GM21717 (cell line): ENCODE measurements around the gene SLC6A11.

ENCODE experiments used
- ATAC-seq: cut with Tn5 transposase; IDR thresholded peaks from one replicate; pipeline ENCODE4 v1.9.1; 2021; ENCODE audit warnings: mild to moderate bottlenecking, moderate library complexity; ENCODE audit not compliant: unreplicated experiment

The SLC6A11 gene

GRCh38 chr3:10949197-10949596, 133.2 kb downstream of the SLC6A11 start:
- ATAC-seq = no peak

- no peak for ATAC-seq
Measured at GRCh38 chr3:10950476-10951294, 134.7 kb downstream of the SLC6A11 start.

GRCh38 chr3:10951295-10951926, 135.4 kb downstream of the SLC6A11 start:
- ATAC-seq = no peak

- ATAC-seq = no peak
Measured at GRCh38 chr3:10952525-10952924, 136.5 kb downstream of the SLC6A11 start.

GRCh38 chr3:10954740-10955139, 138.7 kb downstream of the SLC6A11 start:
- ATAC-seq = no peak

- no peak for ATAC-seq
Measured at GRCh38 chr3:10955711-10956453, 139.9 kb downstream of the SLC6A11 start.

- ATAC-seq = no peak
Measured at GRCh38 chr3:10956531-10956930, 140.5 kb downstream of the SLC6A11 start.

- ATAC-seq = no peak
Measured at GRCh38 chr3:10956986-10957385, 141.0 kb downstream of the SLC6A11 start.

GRCh38 chr3:10957976-10958749, 142.1 kb downstream of the SLC6A11 start:
- no peak for ATAC-seq

GRCh38 chr3:10960255-10960654, 144.2 kb downstream of the SLC6A11 start:
- no peak for ATAC-seq

GRCh38 chr3:10961921-10962320, 145.9 kb downstream of the SLC6A11 start:
- ATAC-seq = no peak

- ATAC-seq = no peak
Measured at GRCh38 chr3:10962481-10963036, 146.5 kb downstream of the SLC6A11 start.

GRCh38 chr3:10964537-10965167, 148.6 kb downstream of the SLC6A11 start:
- no peak for ATAC-seq

GRCh38 chr3:10968401-10968800, 152.4 kb downstream of the SLC6A11 start:
- ATAC-seq = no peak

- no peak for ATAC-seq
Measured at GRCh38 chr3:10970306-10970960, 154.4 kb downstream of the SLC6A11 start.

GRCh38 chr3:10972072-10972782, 156.2 kb downstream of the SLC6A11 start:
- no peak for ATAC-seq

GRCh38 chr3:10973046-10973595, 157.1 kb downstream of the SLC6A11 start:
- ATAC-seq = no peak

- ATAC-seq = no peak
Measured at GRCh38 chr3:10974131-10974530, 158.1 kb downstream of the SLC6A11 start.
